ENCODE data around the gene SDR42E2. TPM values are rescaled to one million over a fixed set of nuclear protein-coding genes. Genes with fewer than 3 reads are reported as not detected.

The SDR42E2 gene
- total RNA-seq, 1 donor from 2014 or later = not detected

DNA sequence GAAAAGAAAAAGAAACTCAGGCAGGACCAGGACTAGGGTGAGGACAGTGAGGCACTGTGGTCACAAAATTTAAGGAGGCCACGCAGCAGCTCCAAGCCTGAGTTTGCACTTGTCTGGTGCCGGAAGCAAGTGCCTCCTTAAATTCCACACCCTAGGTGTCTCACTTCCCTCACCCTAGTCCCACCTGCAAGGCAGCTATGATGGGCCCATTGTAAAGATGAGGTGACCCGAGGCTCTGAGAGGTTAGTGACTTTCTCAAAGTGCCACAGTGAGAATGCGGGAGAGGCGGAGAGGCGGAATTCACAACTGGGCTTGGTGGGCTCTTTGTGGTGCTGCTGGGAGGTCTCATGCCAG is 22.3 kb downstream of the SDR42E2 start:
- Histone ChIP-seq H3K27ac (no peak overlapping the region), H3K36me3 (no peaks in the 10 kb centered on the region), H3K27me3 (no peaks in the 10 kb centered on the region), H3K4me3 (no peak overlapping the region), H3K9me3 (no peaks in the 10 kb centered on the region), H3K4me1 (peaks cover 5 to 6% of the 10 kb centered on the region in 2 donors)
- TF ChIP-seq, protein P1, sequence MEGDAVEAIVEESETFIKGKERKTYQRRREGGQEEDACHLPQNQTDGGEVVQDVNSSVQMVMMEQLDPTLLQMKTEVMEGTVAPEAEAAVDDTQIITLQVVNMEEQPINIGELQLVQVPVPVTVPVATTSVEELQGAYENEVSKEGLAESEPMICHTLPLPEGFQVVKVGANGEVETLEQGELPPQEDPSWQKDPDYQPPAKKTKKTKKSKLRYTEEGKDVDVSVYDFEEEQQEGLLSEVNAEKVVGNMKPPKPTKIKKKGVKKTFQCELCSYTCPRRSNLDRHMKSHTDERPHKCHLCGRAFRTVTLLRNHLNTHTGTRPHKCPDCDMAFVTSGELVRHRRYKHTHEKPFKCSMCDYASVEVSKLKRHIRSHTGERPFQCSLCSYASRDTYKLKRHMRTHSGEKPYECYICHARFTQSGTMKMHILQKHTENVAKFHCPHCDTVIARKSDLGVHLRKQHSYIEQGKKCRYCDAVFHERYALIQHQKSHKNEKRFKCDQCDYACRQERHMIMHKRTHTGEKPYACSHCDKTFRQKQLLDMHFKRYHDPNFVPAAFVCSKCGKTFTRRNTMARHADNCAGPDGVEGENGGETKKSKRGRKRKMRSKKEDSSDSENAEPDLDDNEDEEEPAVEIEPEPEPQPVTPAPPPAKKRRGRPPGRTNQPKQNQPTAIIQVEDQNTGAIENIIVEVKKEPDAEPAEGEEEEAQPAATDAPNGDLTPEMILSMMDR (IDR thresholded peaks at IDR 0.05) = no peak
- intact Hi-C loops (cut with DNase I) = no loop called here
- DNase-seq (ENCODE audit: low spot score in 2 of 2) = no peak

DNA sequence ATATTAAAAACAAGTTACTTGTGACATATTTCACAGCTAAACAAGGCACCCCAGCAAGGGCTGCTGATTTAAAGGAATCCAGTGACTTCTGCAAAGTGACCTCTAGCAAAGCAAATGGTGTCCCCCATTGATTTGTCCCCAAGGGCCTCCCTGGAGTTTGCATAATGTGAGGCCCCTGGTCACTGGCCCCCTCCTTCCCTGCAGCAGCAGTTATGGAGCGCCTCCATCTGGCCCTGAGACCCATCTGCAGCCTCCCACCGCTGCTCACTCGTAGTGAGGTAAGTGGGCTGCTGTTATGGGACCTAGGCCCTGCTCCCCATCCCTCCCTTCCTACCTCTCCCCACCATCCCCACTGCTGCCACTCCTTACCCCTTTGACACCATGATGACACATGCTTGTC is 24.2 kb downstream of the SDR42E2 start:
- Histone ChIP-seq H3K36me3 (no peaks in the 10 kb centered on the region), H3K9me3 (no peaks in the 10 kb centered on the region), H3K27me3 (no peaks in the 10 kb centered on the region), H3K27ac (no peak overlapping the region), H3K4me1 (peaks cover 9% of the 10 kb centered on the region in 2 donors), H3K4me3 (no peak overlapping the region)
- DNase-seq (ENCODE audit: low spot score in 2 of 2) = no peak
- intact Hi-C loops (cut with DNase I) = no loop called here
- TF ChIP-seq, protein P1 (IDR thresholded peaks at IDR 0.05) = no peak

- Histone ChIP-seq H3K36me3 (no peaks in the 10 kb centered on the region), H3K4me1 (peaks cover 9 to 20% of the 10 kb centered on the region in 2 donors), H3K9me3 (no peaks in the 10 kb centered on the region), H3K27ac (no peak overlapping the region), H3K4me3 (no peak overlapping the region), H3K27me3 (no peaks in the 10 kb centered on the region)
- intact Hi-C loops (cut with DNase I) = no loop called here
- TF ChIP-seq, protein P1 (IDR thresholded peaks at IDR 0.05) = no peak
- no peak for DNase-seq (ENCODE audit: low spot score in 2 of 2)
Measured at GRCh38 chr16:22188267-22188594, 25.9 kb downstream of the SDR42E2 start.

- H3K4me3 ChIP-seq = peak overlapping the region in 1 of 2 donors; percentile 82
- H3K27ac ChIP-seq = peak overlapping the region; percentile 86 to 98
- H3K27me3 ChIP-seq = no peaks in the 10 kb centered on the region
- TF ChIP-seq, protein P1 (IDR thresholded peaks at IDR 0.05) = peak; percentile 75 to 83 (median 82)
- intact Hi-C loops (cut with DNase I) = loop anchor here (1.0 kb wide), 1 partner anchor 188 kb away; the partner anchor contains the start of gene PDZD9
- H3K4me1 ChIP-seq = peaks cover 9 to 20% of the 10 kb centered on the region in 2 donors
- DNase-seq (ENCODE audit: low spot score in 2 of 2) = peak in 1 of 2 donors; percentile 82
- H3K36me3 ChIP-seq = no peaks in the 10 kb centered on the region
- H3K9me3 ChIP-seq = no peaks in the 10 kb centered on the region
Measured at GRCh38 chr16:22188595-22189442, 26.5 kb downstream of the SDR42E2 start.

GRCh38 chr16:22189473-22190080 is 27.3 kb downstream of the SDR42E2 start:
- Histone ChIP-seq H3K36me3 (no peaks in the 10 kb centered on the region), H3K27me3 (no peaks in the 10 kb centered on the region), H3K9me3 (no peaks in the 10 kb centered on the region), H3K27ac (peak overlapping the region; percentile 86 to 98), H3K4me1 (peaks cover 9 to 20% of the 10 kb centered on the region in 2 donors), H3K4me3 (peak overlapping the region; percentile 69 to 82)
- DNase-seq (ENCODE audit: low spot score in 2 of 2) = peak in 1 of 2 donors; percentile 76
- intact Hi-C loops (cut with DNase I) = loop anchor here (1.0 to 10.0 kb wide), 9 partner anchors 109 to 1455 kb away; partner anchors contain the start of genes DCTN5, DCUN1D3, LYRM1 and PALB2
- TF ChIP-seq, protein P1 (IDR thresholded peaks at IDR 0.05) = no peak
